AG04450 (cell line): ENCODE data around the gene ARCN1. TPM values are rescaled to one million over a fixed set of nuclear protein-coding genes. Genes with fewer than 3 reads are reported as not detected.
"Not testable (repeated sequence)": the region's sequence is repeated elsewhere in the genome, so short reads cannot be mapped to it uniquely, and the experiment has no call there.

ENCODE experiments used
- CTCF ChIA-PET: fragments of 300-600, 350-600 bp; formaldehyde crosslinking; extraction: SDS; loops from one replicate; lab custom pipeline; 2022; ENCODE audit warnings: antibody characterized with exemption, inconsistent platforms; lab: Charles Lee
- POLR2A ChIA-PET: fragments of 350-600 bp; formaldehyde crosslinking; extraction: SDS; loops from one replicate; lab custom pipeline; 2021; ENCODE audit warnings: antibody characterized with exemption, inconsistent platforms; lab: Yijun Ruan, JAX
- DNase-seq: peaks from one replicate; pipeline ENCODE4 v3.0.0-alpha.2; 2011; ENCODE audit warnings: low read depth, low spot score
- H3K27ac ChIP-seq: one replicate; pipeline ENCODE4 v1.5.1; 2012; ENCODE audit warnings: low read depth, low read length, control low read depth
- H3K27me3 ChIP-seq: one replicate; pipeline ENCODE4 v1.6.0; 2012; ENCODE audit warnings: low read length; ENCODE audit not compliant: control insufficient read depth, insufficient read depth
- H3K4me3 ChIP-seq: 2 replicates; pipeline ENCODE4 v1.5.1; 2011; ENCODE audit warnings: mild to moderate bottlenecking, low read depth, low read length, control low read depth
- H3K9me3 ChIP-seq: 2 replicates; pipeline ENCODE4 v1.5.1; 2012; ENCODE audit warnings: low read length; ENCODE audit not compliant: control insufficient read depth, insufficient read depth
- CTCF ChIP-seq: IDR thresholded peaks from 2 replicates; pipeline ENCODE4 v1.5.1; 2011; ENCODE audit warnings: low read depth, low read length, control low read depth, inconsistent platforms
- polyA plus RNA-seq: library from polyadenylated mRNA; depleted of rRNA; stranded (reverse); fragments of >200 nt; gene quantifications from 2 replicates; pipeline ENCODE4 v1.2.3, GENCODE V29; 2011

The ARCN1 gene
- polyA plus RNA-seq, 1 experiment, result 387 TPM

- CTCF ChIA-PET, result interaction anchor here (1.4 kb wide), 1 partner anchor 10 kb away, joined by 4 read pairs; no protein-coding TSS in a partner anchor
- Histone ChIP-seq H3K27ac (no peak overlapping the region), H3K27me3 (no peaks in the 10 kb centered on the region), H3K9me3 (no peaks in the 10 kb centered on the region), H3K4me3 (no peak overlapping the region)
- DNase-seq, result no peak
- POLR2A ChIA-PET, result no interaction called here
- TF ChIP-seq CTCF, result no peak
Observed at GRCh38 chr11:118602331-118602730, 30.1 kb downstream of the ARCN1 start.

GRCh38 chr11:118603709-118604108 is 31.5 kb downstream of the ARCN1 start:
- POLR2A ChIA-PET, result interaction anchor here (0.9 to 7.0 kb wide), 2 partner anchors 9 to 16 kb away, joined by 3 to 140 read pairs; no protein-coding TSS in a partner anchor
- H3K27ac ChIP-seq, H3K9me3 ChIP-seq, DNase-seq, H3K4me3 ChIP-seq, H3K27me3 ChIP-seq: not testable (repeated sequence)
- CTCF ChIA-PET, result interaction anchor here (4.8 kb wide), 1 partner anchor 9 kb away, joined by 40 read pairs; no protein-coding TSS in a partner anchor

GRCh38 chr11:118604566-118604965 is 32.4 kb downstream of the ARCN1 start:
- POLR2A ChIA-PET, result interaction anchor here (0.5 to 7.0 kb wide), 5 partner anchors 9 to 178 kb away, joined by 3 to 140 read pairs (median 7); partner anchors contain the start of gene ARCN1
- peak overlapping the region; percentile 82 for H3K27ac ChIP-seq
- no peak overlapping the region for H3K4me3 ChIP-seq
- H3K27me3 ChIP-seq, result no peaks in the 10 kb centered on the region
- CTCF ChIA-PET, result interaction anchor here (1.5 to 4.8 kb wide), 3 partner anchors 9 to 54 kb away, joined by 5 to 40 read pairs (median 12); no protein-coding TSS in a partner anchor
- TF ChIP-seq CTCF, result no peak
- no peak for DNase-seq
- H3K9me3 ChIP-seq, result no peaks in the 10 kb centered on the region; the same call in 1 of the 2 replicates

- Histone ChIP-seq H3K9me3 (no peaks in the 10 kb centered on the region; the same call in 1 of the 2 replicates), H3K27ac (peak overlapping the region; percentile 82), H3K27me3 (no peaks in the 10 kb centered on the region), H3K4me3 (peak overlapping the region; percentile 27)
- TF ChIP-seq CTCF, result no peak
- peak; percentile 85 for DNase-seq
- ChIA-PET CTCF (interaction anchor here (1.3 to 4.8 kb wide), 4 partner anchors 8 to 84 kb away, joined by 4 to 40 read pairs (median 8); no protein-coding TSS in a partner anchor), POLR2A (interaction anchor here (0.5 to 7.0 kb wide), 5 partner anchors 10 to 177 kb away, joined by 3 to 140 read pairs (median 7); partner anchors contain the start of gene ARCN1)
Observed at GRCh38 chr11:118605116-118605867, 33.1 kb downstream of the ARCN1 start.

GRCh38 chr11:118606157-118606843 is 34.1 kb downstream of the ARCN1 start:
- no peaks in the 10 kb centered on the region for H3K27me3 ChIP-seq
- no peak for TF ChIP-seq CTCF
- POLR2A ChIA-PET, result interaction anchor here (1.7 to 7.0 kb wide), 3 partner anchors 14 to 34 kb away, joined by 3 to 140 read pairs (median 7); partner anchors contain the start of gene ARCN1
- no peak overlapping the region for H3K4me3 ChIP-seq
- no peak for DNase-seq
- CTCF ChIA-PET, result interaction anchor here (0.9 to 4.8 kb wide), 5 partner anchors 12 to 83 kb away, joined by 3 to 40 read pairs (median 4); no protein-coding TSS in a partner anchor
- H3K27ac ChIP-seq, result peak overlapping the region; percentile 82
- no peaks in the 10 kb centered on the region; the same call in 1 of the 2 replicates for H3K9me3 ChIP-seq
